ENCODE results near the gene SYNPR.
A peak's percentile ranks its signal among the peaks of the same experiment; 100 is the strongest.

SYNPR gene

GRCh38 chr3:63303238-63303637 lies 25.1 kb downstream of the SYNPR start:
- DNase-seq: no peak

GRCh38 chr3:63304421-63304820 lies 26.3 kb downstream of the SYNPR start:
- DNase-seq: no peak

GRCh38 chr3:63308072-63308471 lies 30.0 kb downstream of the SYNPR start:
- no peak for DNase-seq

DNA sequence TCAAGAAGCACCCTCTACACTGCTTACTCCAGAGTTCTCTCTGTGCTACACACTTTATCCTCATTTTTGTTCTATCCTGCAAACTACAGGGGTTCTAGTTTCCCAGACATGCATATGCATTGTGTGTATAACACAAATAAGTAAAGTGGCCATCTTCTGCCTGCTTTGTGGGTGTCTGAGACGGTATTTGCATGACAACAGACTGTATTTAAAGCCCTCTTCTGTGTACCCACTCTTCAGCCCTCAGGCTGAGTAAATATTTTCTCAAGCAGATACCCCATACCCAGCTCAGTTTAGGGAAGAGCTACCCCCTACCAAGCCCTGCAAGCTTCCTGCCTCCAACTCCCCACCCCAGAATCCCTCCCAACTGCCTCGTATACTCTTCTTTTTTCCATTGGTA lies 31.7 kb downstream of the SYNPR start:
- DNase-seq: no peak

GRCh38 chr3:63323766-63324165 lies 45.7 kb downstream of the SYNPR start:
- no peak for DNase-seq

DNA sequence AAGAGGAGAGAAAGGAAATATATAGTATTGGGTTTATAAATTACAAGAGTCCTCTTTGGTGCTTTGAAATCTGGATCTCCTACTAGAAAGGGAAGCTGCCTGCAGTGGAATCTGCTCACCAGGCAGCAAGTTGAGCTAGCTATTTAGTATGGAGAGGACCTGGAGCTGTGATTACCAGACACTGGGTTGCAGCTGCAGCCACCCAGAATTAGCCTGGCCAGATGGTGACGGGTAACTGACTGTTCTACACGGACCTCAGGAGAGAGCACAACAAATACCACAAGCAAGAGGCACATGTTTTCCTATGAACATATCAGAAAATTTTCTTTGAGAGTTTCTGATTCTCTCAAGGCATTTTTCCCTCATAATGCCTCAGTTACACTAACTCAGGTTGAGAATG lies 46.5 kb downstream of the SYNPR start:
- DNase-seq: no peak

DNA sequence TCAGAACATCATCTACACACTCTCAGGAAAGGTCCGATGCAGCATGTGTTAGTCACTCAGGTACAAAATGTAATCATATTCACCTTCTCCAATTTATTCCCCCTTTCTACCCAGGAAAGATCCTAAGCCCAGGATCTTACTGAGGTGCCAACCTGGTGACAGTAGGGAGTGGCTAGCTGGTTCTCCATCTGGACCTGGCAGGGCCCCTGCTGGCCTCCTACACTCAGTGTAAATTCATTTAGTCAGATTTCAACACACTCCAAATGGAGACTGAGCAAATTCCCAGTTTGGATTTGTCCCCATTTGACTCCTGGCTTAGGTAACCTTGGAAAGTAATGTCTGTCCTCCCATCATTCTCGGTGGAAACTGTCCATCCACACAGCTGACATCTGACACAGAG lies 47.3 kb downstream of the SYNPR start:
- DNase-seq: no peak

GRCh38 chr3:63328365-63328764 lies 50.3 kb downstream of the SYNPR start:
- DNase-seq: no peak

- DNase-seq: no peak
These were observed 53.4 kb downstream of the SYNPR start for GRCh38 chr3:63331520-63331919.

GRCh38 chr3:63333815-63334214 lies 55.7 kb downstream of the SYNPR start:
- DNase-seq: no peak

DNA sequence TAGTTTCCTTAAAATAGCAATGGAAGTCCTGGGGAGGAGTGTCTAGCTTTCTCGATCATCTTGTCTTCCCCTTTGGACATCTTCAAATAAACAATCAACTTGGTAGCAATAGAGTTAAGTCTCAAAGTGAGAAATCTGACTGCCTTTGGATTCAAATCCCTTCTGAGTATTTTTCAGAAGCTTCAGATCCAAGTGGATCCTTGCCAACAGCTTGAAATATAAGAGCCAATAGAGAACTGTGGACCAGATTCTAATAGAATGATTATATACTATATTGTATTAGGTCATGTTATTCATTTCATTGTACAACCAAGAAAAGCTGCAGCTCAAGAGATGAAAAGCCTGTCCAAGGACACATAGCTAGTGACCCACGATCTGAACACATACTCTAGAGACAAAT lies 60.2 kb downstream of the SYNPR start:
- DNase-seq: no peak

GRCh38 chr3:63343674-63344073 lies 65.6 kb downstream of the SYNPR start:
- peak in 23 of 56 donors; percentile 0 to 40 (median 16) for DNase-seq

- DNase-seq: no peak
These were observed 66.6 kb downstream of the SYNPR start for GRCh38 chr3:63344661-63345060.

DNA sequence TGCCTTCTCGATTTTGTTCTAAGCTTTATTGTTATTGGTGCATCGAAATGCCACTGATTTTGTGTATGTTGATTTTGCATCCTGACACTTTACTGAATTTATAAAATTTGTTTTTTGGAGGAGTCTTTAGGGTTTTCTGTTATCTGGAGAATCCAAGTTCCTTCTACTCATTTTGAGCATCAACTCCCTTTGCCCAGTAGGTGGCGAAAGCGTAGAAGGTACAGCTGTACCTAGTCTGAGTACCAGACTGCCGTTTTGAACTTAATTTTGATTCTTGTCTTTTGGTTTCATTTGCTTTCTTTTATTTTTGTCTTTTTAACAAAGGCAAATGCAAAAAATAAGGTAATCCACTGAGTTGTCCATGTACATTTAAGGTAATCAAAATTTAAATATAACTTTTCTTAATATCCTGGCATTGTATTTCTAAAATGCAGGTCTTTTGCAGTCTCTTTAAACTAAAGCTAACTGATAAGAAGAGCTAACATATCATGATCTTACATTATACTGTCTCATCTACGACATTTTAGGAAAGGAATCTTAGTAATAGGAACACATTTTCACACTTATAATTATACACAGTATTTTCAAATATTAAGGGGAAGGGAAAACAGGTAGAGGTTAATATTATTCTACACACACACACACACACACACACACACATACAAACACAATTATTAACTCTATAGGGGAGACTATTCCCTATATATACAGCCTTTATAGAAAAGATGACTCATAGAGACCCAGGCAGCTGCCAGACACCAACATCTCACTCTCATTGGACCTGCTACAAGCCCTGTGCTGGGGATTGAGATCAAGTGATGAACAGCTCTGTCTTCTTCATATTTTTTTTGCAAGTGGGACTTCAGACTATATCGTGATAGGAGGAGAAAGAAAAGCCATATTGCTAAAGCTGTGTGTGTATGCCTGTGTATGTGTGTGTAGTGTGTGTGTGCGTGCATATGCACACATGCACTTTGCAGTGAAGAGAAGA lies 71.8 kb downstream of the SYNPR start:
- peak in 18 of 56 donors; percentile 3 to 65 (median 24) for DNase-seq

- DNase-seq: peak in 2 of 56 donors; percentile 6 to 24
These were observed 73.3 kb downstream of the SYNPR start for GRCh38 chr3:63351159-63352007.

GRCh38 chr3:63352008-63352279 lies 73.8 kb downstream of the SYNPR start:
- DNase-seq: no peak

- DNase-seq: no peak
These were observed 75.3 kb downstream of the SYNPR start for GRCh38 chr3:63353383-63353782.

DNA sequence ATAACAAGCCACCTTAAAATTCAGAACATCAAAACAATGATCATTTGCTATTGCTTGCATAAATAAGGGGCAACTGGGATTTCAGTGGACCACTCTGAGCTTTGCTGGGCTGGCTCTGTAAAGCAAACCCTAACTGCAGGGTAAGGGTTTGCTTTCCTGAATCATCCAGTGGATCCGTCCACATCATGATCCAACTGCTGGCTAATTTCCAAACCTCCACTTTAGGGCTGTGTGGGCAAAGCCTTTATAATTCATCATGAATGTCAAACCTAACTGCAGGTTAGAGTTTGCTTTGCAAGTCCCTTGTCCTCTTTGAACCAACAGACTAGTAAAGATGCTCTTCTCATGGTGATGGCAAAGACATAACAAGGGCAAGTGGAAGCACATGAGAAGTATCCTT lies 76.1 kb downstream of the SYNPR start:
- DNase-seq: no peak

- DNase-seq: no peak
These were observed 77.7 kb downstream of the SYNPR start for GRCh38 chr3:63355809-63356208.

DNA sequence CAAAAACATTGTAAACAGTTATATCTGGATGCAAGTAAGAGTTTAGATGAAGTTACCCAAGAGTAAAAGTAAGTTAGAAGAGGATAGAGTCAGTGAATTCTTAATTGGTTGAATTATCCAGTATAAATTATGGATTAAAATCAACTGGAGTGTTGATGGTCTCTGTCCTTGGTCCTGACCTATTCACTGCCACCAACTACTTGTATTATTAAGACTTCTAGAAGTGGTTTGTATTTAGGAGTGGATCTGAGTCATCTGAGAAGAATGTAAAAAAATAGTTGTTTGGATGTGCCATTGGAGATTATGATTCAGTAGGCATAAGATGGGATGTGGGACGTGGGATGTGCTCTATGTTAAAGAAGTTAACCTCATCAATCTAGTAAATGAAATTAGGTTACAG lies 86.4 kb downstream of the SYNPR start:
- no peak for DNase-seq

DNA sequence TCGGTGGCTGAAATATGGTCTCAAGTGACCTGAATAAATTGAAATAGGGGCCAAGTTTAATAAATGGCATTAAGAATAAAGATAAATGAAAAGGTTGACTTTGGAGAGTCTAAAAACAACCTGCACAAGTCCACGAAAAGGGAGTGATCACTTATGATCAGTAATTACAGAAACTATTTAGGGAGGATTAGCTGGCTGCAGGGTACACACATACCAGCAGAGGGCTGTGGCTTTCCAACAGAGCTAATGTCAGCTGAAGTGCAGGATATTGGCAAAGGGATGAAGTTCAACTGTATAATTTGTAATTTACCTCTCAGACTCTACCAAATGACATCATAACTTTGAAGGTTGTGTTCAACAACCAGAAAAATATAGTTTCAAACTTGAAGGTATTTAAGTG lies 86.8 kb downstream of the SYNPR start:
- peak in 7 of 56 donors; percentile 0 to 49 (median 8) for DNase-seq

DNA sequence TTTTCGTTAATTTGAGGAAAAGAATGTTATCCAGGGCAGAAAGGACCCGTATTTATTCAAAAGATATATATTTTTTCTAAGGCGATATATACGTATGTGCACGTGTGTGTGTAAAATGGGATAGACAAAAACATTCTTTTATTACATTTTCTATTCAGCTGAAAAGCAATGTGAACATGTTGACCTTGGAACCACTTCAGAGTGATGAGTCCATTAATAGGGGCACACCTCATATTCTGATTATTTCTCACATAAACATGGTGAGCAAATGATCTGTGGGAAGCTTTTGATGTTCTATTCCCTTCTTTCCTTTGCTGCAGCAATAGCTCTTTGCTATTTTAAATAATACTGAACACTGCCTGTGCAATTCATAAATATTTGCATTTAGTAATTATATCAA lies 87.6 kb downstream of the SYNPR start:
- DNase-seq: no peak

- no peak for DNase-seq
These were observed 92.0 kb downstream of the SYNPR start for GRCh38 chr3:63370094-63370493.

All from nucleus accumbens (tissue), 56 donors.